B cell (primary cell): Measurements from ENCODE around the gene PRKCB. TPM values are rescaled to one million over a fixed set of nuclear protein-coding genes. Genes with fewer than 3 reads are reported as not detected.

Experiments used
- ATAC-seq: fragments of 200-7000 bp; cut with Tn5 transposase; one replicate; pipeline ENCODE4 v1.10.0; 2021; ENCODE audit warnings: low read depth, mild to moderate bottlenecking, moderate number of reproducible peaks, moderate library complexity
- CTCF ChIA-PET: fragments of 350-600 bp; sonication (Branson Sonifier 250); formaldehyde crosslinking; loops from one replicate; lab custom pipeline; 2021; ENCODE audit warnings: antibody characterized with exemption, inconsistent platforms; lab: Charles Lee
- POLR2A ChIA-PET: fragments of 350-600 bp; sonication (Branson Sonifier 250); formaldehyde crosslinking; loops from one replicate; lab custom pipeline; 2021; ENCODE audit warnings: antibody characterized with exemption; lab: Charles Lee
- DNase-seq: peaks from one replicate; pipeline ENCODE4 v3.0.0; 2013
- H2AFZ ChIP-seq: 2 replicates; pipeline ENCODE4 v1.6.1; 2012; ENCODE audit warnings: mild to moderate bottlenecking, low read depth, low read length; ENCODE audit not compliant: insufficient read depth, poor library complexity, severe bottlenecking
- H3K27ac ChIP-seq, 2 donors: 1 replicate in 1 of 2; 2 replicates in 1 of 2; pipeline ENCODE4 v1.5.1; 2012 to 2013; ENCODE audit warnings: low read length in 2 of 2, mild to moderate bottlenecking in 2 of 2, moderate library complexity in 1 of 2
- H3K27me3 ChIP-seq, 4 experiments: fragments of 200-600 bp in 1 of 4; sonication (generic) in 1 of 4; replicated peaks in 1 of 4; 1 replicate in 2 of 4; 2 replicates in 2 of 4; pipeline versions ENCODE4 v1.6.1 to v1.7.0; 2013 to 2016; ENCODE audit warnings: low read length in 3 of 4, mild to moderate bottlenecking in 2 of 4, mixed read lengths in 1 of 4, moderate library complexity in 1 of 4; ENCODE audit not compliant: insufficient read depth in 4 of 4, control insufficient read depth in 3 of 4; ENCODE audit errors: control extremely low read depth in 1 of 4
- H3K36me3 ChIP-seq, 2 experiments: replicated peaks in 1 of 2; 1 replicate in 1 of 2; 2 replicates in 1 of 2; pipeline versions ENCODE4 v1.6.1 to v1.7.1; 2013; ENCODE audit warnings: low read length in 1 of 2; ENCODE audit not compliant: insufficient read depth in 2 of 2, control insufficient read depth in 1 of 2; ENCODE audit errors: control extremely low read depth in 1 of 2, extremely low read depth in 1 of 2
- H3K4me1 ChIP-seq, 2 donors: fragments of 200-600 bp in 1 of 2; sonication (generic) in 1 of 2; 1 replicate in 1 of 2; 2 replicates in 1 of 2; pipeline versions ENCODE4 v1.5.1 to v1.6.1; 2013 to 2017; ENCODE audit warnings: low read length in 2 of 2; ENCODE audit not compliant: control insufficient read depth in 2 of 2, insufficient read depth in 2 of 2
- H3K4me2 ChIP-seq: replicated peaks from 2 replicates; pipeline ENCODE3; 2012; ENCODE audit warnings: mild to moderate bottlenecking, low read depth, low read length; ENCODE audit not compliant: poor library complexity, severe bottlenecking
- H3K4me3 ChIP-seq, 5 experiments: fragments of 200-600 bp in 1 of 5; sonication (generic) in 1 of 5; 1 replicate in 3 of 5; 2 replicates in 2 of 5; pipeline versions ENCODE4 v1.5.1 to v1.7.0; 2011 to 2016; ENCODE audit warnings: low read length in 4 of 5, mild to moderate bottlenecking in 4 of 5, low read depth in 2 of 5, control low read depth in 1 of 5, moderate library complexity in 1 of 5; ENCODE audit not compliant: insufficient read depth in 1 of 5; ENCODE audit errors: control extremely low read depth in 1 of 5, extremely low read depth in 1 of 5
- H3K79me2 ChIP-seq: fragments of 200-600 bp; sonication (generic); one replicate; pipeline ENCODE4 v1.6.0; 2016; ENCODE audit warnings: low read length; ENCODE audit not compliant: control insufficient read depth, insufficient read depth
- H3K9ac ChIP-seq: fragments of 200-600 bp; sonication (generic); 2 replicates; pipeline ENCODE4 v1.6.1; 2017; ENCODE audit warnings: mild to moderate bottlenecking, low read length, moderate library complexity
- H3K9me3 ChIP-seq, 3 donors: one replicate each; pipeline versions ENCODE4 v1.6.1 to v1.7.1; 2013; ENCODE audit warnings: low read length in 2 of 3; ENCODE audit not compliant: control insufficient read depth in 2 of 3, insufficient read depth in 1 of 3; ENCODE audit errors: control extremely low read depth in 1 of 3
- H4K20me1 ChIP-seq: 2 replicates; pipeline ENCODE4 v1.6.0; 2012; ENCODE audit warnings: mild to moderate bottlenecking, low read length; ENCODE audit not compliant: insufficient read depth, control insufficient read depth, poor library complexity, severe bottlenecking
- H3K27ac Mint-ChIP-seq: one replicate; pipeline ENCODE4 v1.8.0; 2021; ENCODE audit warnings: mixed read lengths
- H3K27me3 Mint-ChIP-seq: one replicate; pipeline ENCODE4 v1.8.0; 2021; ENCODE audit warnings: mixed read lengths
- H3K4me1 Mint-ChIP-seq: one replicate; pipeline ENCODE4 v1.8.0; 2021; ENCODE audit warnings: mixed read lengths
- H3K4me3 Mint-ChIP-seq: one replicate; pipeline ENCODE4 v1.8.0; 2021; ENCODE audit warnings: mixed read lengths
- H3K9me3 Mint-ChIP-seq: one replicate; pipeline ENCODE4 v1.8.0; 2022; ENCODE audit warnings: mixed read lengths; ENCODE audit not compliant: insufficient read depth
- EZH2 ChIP-seq: IDR thresholded peaks from 2 replicates; pipeline ENCODE4 v1.6.1; 2012; ENCODE audit warnings: borderline replicate concordance, low read depth, mild to moderate bottlenecking, moderate library complexity, low read length; ENCODE audit not compliant: insufficient read depth, poor library complexity, severe bottlenecking
- WGBS: methylation state at CpG from one replicate; pipeline ENCODE4 v1.1.5; 2013; ENCODE audit warnings: missing lambda C conversion rate; ENCODE audit not compliant: insufficient coverage; 5-methylcytosine and 5-hydroxymethylcytosine counted together
- intact Hi-C: fragments of 100-400 bp; cut with micrococcal nuclease; formaldehyde crosslinking; loops from one replicate; pipeline ENCODE4 v1.10.0; 2022
- polyA plus RNA-seq: library from polyadenylated mRNA; depleted of rRNA; stranded (reverse); fragments of >200 nt; gene quantifications from 2 replicates; pipeline ENCODE4 v1.2.3, GENCODE V29; 2012
- total RNA-seq, 2 donors: library from RNA; stranded (reverse); fragments of 120-200 nt in 1 of 2; gene quantifications; 1 replicate in 1 of 2; 2 replicates in 1 of 2; pipeline versions ENCODE4 v1.2.3 to v1.2.4, GENCODE V29; 2013 to 2022
- TF ChIP-seq, protein P1 (sequence below): fragments of 200-600 bp; IDR thresholded peaks from one replicate; pipeline ENCODE4 v1.8.0; 2022; ENCODE audit warnings: antibody characterized with exemption, mild to moderate bottlenecking

PRKCB gene
- total and polyA plus RNA-seq, 2 donors (not counting 1 experiment from before 2014, with no cell fraction given): 106 to 373 TPM

DNA sequence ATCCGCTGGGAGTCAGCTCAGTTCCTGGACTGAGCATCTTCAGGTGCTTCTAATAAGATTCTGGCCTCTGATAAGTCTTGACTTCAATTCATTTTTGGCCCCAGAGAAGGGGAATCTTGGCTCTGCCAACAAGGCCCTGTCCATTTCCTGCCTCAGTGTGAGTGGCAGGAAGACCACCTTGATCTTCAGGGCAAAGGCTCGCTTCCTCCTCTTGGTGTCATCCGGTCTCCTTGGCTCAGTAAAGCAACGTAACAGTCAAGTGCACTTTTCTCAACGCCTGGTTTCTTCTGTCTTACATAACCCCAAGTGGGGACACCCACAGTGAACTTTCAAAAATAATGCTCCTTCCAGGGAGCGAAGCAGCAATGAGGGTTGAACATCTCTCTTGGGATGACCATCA is 169.8 kb downstream of the PRKCB start:
- Histone ChIP-seq H3K4me3 (no peak overlapping the region), H3K4me1 (peaks cover 68 to 72% of the 10 kb centered on the region in 2 donors), H3K4me2 (peak overlapping the region; percentile 52), H3K27me3 (no peaks in the 10 kb centered on the region), H3K27ac (peak overlapping the region; percentile 66 to 80), H3K9me3 (no peaks in the 10 kb centered on the region), H3K9ac (peak overlapping the region; percentile 20), H3K79me2 (peaks cover 63% of the 10 kb centered on the region), H2AFZ (no peak overlapping the region), H3K36me3 (peaks cover 9 to 29% of the 10 kb centered on the region in 2 experiments), H4K20me1 (peaks cover 17% of the 10 kb centered on the region)
- Mint-ChIP-seq H3K27ac (peak overlapping the region; percentile 90), H3K4me1 (peaks cover 83% of the 10 kb centered on the region), H3K9me3 (no peaks in the 10 kb centered on the region), H3K27me3 (no peaks in the 10 kb centered on the region), H3K4me3 (peak overlapping the region; percentile 38)
- WGBS: 30% methylated on average over 5 of the region's 6 CpGs
- intact Hi-C loops: no loop called here
- TF ChIP-seq EZH2: no peak
- TF ChIP-seq, protein P1, sequence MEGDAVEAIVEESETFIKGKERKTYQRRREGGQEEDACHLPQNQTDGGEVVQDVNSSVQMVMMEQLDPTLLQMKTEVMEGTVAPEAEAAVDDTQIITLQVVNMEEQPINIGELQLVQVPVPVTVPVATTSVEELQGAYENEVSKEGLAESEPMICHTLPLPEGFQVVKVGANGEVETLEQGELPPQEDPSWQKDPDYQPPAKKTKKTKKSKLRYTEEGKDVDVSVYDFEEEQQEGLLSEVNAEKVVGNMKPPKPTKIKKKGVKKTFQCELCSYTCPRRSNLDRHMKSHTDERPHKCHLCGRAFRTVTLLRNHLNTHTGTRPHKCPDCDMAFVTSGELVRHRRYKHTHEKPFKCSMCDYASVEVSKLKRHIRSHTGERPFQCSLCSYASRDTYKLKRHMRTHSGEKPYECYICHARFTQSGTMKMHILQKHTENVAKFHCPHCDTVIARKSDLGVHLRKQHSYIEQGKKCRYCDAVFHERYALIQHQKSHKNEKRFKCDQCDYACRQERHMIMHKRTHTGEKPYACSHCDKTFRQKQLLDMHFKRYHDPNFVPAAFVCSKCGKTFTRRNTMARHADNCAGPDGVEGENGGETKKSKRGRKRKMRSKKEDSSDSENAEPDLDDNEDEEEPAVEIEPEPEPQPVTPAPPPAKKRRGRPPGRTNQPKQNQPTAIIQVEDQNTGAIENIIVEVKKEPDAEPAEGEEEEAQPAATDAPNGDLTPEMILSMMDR: no peak
- CTCF ChIA-PET: interaction anchor here (1.0 to 22.7 kb wide), 7 partner anchors 9 to 202 kb away, joined by 3 to 493 read pairs (median 4); no protein-coding TSS in a partner anchor
- ATAC-seq: peak; percentile 14
- POLR2A ChIA-PET: interaction anchor here (0.7 to 1.1 kb wide), 2 partner anchors 34 to 159 kb away, joined by 3 read pairs; no protein-coding TSS in a partner anchor
- peak; percentile 63 for DNase-seq

DNA sequence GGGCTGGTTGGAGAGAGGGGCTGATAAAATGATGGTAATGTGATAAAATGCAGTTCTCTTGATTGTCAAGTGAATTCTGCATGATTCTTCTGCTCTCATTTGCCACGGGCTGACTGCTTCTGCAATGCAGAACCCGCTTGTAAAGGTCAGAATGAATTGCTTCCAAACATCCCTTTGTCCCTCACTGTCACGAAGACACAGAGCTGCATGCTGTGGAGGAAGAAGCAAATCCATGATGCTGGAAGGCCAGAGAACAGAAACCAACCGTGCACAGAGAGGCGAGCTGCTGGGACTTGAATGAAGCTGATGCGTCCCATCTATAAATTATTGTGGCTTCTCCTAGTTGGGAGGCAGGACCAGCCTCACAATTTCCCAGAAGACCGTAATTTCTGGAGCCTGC is 171.6 kb downstream of the PRKCB start:
- peaks cover 93% of the 10 kb centered on the region for H3K4me1 Mint-ChIP-seq
- peaks cover 80 to 84% of the 10 kb centered on the region in 2 donors for H3K4me1 ChIP-seq
- H3K27me3 ChIP-seq: no peaks in the 10 kb centered on the region
- peak overlapping the region; percentile 76 for H3K27ac Mint-ChIP-seq
- TF ChIP-seq, protein P1: no peak
- no peak for TF ChIP-seq EZH2
- H3K27me3 Mint-ChIP-seq: no peaks in the 10 kb centered on the region
- no peak overlapping the region for H3K27ac ChIP-seq
- no peaks in the 10 kb centered on the region for H3K9me3 Mint-ChIP-seq
- intact Hi-C loops: no loop called here
- H2AFZ ChIP-seq: no peak overlapping the region
- no peak overlapping the region for H3K9ac ChIP-seq
- CTCF ChIA-PET: interaction anchor here (0.7 to 22.7 kb wide), 6 partner anchors 11 to 204 kb away, joined by 3 to 493 read pairs (median 10); no protein-coding TSS in a partner anchor
- H3K36me3 ChIP-seq: peaks cover 9 to 34% of the 10 kb centered on the region in 2 experiments
- H3K4me3 ChIP-seq: no peak overlapping the region
- H3K4me2 ChIP-seq: no peak overlapping the region
- no peak overlapping the region for H3K4me3 Mint-ChIP-seq
- DNase-seq: no peak
- peaks cover 74% of the 10 kb centered on the region for H3K79me2 ChIP-seq
- ATAC-seq: no peak
- WGBS: 100% methylated on average over 5 of the region's 7 CpGs
- POLR2A ChIA-PET: no interaction called here
- no peaks in the 10 kb centered on the region for H3K9me3 ChIP-seq
- peaks cover 17% of the 10 kb centered on the region for H4K20me1 ChIP-seq
